Spleen (tissue), 7 donors: ENCODE measurements around the gene CTNNA1.

Experiments
- POLR2A ChIP-seq, 3 donors: fragments of 450-650 bp; IDR thresholded peaks; one replicate each; pipeline ENCODE4 v1.5.1; 2017; ENCODE audit warnings: antibody characterized with exemption in 3 of 3, mild to moderate bottlenecking in 1 of 3
- POLR2AphosphoS5 ChIP-seq, 3 donors: sonication (generic); formaldehyde crosslinking; IDR thresholded peaks; one replicate each; pipeline ENCODE4 v1.5.1; 2017; ENCODE audit warnings: antibody characterized with exemption in 3 of 3
- TF ChIP-seq, protein P1 (sequence below), 11 experiments: fragments of 200-600 bp in 7 of 11; fragments of 450-650 bp in 4 of 11; sonication (generic) in 4 of 11; IDR thresholded peaks in 8 of 11; conservative IDR thresholded peaks in 3 of 11; 1 replicate in 7 of 11; 2 replicates in 4 of 11; pipeline versions ENCODE4 v1.4.0 to v1.8.0; 2016 to 2021; ENCODE audit warnings: antibody characterized with exemption in 11 of 11, inconsistent platforms in 4 of 11, mild to moderate bottlenecking in 1 of 11
- donor health status: DM: no; HTN: no; CAD: no; lungs with moderate emphysema.
- donor health status: DM: no; HTN: no; CAD: no.
- donor health status: DM: no; HTN: no; CAD: no.

DNA sequence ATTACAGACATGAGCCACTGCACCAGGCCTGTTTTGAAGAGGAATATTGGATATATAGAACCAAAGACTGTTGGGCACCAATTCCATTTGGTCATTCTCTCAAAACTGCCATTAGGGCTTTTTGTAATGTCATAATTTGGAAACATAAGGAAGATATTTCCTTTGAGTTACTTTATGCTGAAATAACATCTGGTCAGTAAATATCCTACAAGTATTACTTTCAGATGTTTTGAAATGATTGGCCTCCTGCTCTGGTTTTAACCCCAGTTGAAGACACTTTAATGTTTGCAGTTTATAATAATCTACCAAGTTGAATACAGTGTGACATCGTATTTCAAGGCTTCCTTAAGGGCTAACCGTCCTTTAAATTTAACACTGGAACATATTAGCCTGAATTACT is 88.3 kb downstream of the CTNNA1 start:
- TF ChIP-seq, protein P1, sequence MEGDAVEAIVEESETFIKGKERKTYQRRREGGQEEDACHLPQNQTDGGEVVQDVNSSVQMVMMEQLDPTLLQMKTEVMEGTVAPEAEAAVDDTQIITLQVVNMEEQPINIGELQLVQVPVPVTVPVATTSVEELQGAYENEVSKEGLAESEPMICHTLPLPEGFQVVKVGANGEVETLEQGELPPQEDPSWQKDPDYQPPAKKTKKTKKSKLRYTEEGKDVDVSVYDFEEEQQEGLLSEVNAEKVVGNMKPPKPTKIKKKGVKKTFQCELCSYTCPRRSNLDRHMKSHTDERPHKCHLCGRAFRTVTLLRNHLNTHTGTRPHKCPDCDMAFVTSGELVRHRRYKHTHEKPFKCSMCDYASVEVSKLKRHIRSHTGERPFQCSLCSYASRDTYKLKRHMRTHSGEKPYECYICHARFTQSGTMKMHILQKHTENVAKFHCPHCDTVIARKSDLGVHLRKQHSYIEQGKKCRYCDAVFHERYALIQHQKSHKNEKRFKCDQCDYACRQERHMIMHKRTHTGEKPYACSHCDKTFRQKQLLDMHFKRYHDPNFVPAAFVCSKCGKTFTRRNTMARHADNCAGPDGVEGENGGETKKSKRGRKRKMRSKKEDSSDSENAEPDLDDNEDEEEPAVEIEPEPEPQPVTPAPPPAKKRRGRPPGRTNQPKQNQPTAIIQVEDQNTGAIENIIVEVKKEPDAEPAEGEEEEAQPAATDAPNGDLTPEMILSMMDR (IDR thresholded peaks at IDR 0.05 in 8 of 11, conservative IDR thresholded peaks at IDR 0.05 in 3 of 11), result no peak
- TF ChIP-seq POLR2A (IDR thresholded peaks at IDR 0.05) (no peak), POLR2AphosphoS5 (IDR thresholded peaks at IDR 0.05) (no peak)
